Glomerular endothelial cell (primary cell): ENCODE measurements around the gene TGM5. TPM values are rescaled to one million over a fixed set of nuclear protein-coding genes. Genes with fewer than 3 reads are reported as not detected.

Experiments
- DNase-seq: peaks from one replicate; pipeline ENCODE4 v3.0.0-alpha.2; 2011; ENCODE audit warnings: low read depth, low spot score; ENCODE audit errors: extremely low read depth
- total RNA-seq: library from RNA; depleted of rRNA; stranded (reverse); fragments of >200 nt; gene quantifications from 2 replicates; pipeline ENCODE4 v1.2.3, GENCODE V29; 2015

Gene TGM5
- total RNA-seq, 1 donor from 2014 or later, result not detected

- DNase-seq, result no peak
These were observed 46.5 kb downstream of the TGM5 start for GRCh38 chr15:43219929-43220928.

GRCh38 chr15:43218908-43219706, 47.6 kb downstream of the TGM5 start:
- DNase-seq, result no peak

- DNase-seq, result no peak
These were observed 50.8 kb downstream of the TGM5 start for GRCh38 chr15:43215961-43216360.

GRCh38 chr15:43214592-43215295, 52.0 kb downstream of the TGM5 start:
- DNase-seq, result no peak

GRCh38 chr15:43214169-43214568, 52.6 kb downstream of the TGM5 start:
- no peak for DNase-seq

GRCh38 chr15:43213466-43213865, 53.3 kb downstream of the TGM5 start:
- no peak for DNase-seq

- no peak for DNase-seq
These were observed 53.8 kb downstream of the TGM5 start for GRCh38 chr15:43212951-43213350.

- DNase-seq, result no peak
These were observed 54.4 kb downstream of the TGM5 start for GRCh38 chr15:43212299-43212698.

- DNase-seq, result no peak
These were observed 55.4 kb downstream of the TGM5 start for GRCh38 chr15:43211224-43211735.

- no peak for DNase-seq
These were observed 55.9 kb downstream of the TGM5 start for GRCh38 chr15:43210807-43211206.

GRCh38 chr15:43210172-43210745, 56.5 kb downstream of the TGM5 start:
- no peak for DNase-seq

- DNase-seq, result no peak
These were observed 57.5 kb downstream of the TGM5 start for GRCh38 chr15:43209059-43209824.

GRCh38 chr15:43208052-43209002, 58.4 kb downstream of the TGM5 start:
- DNase-seq, result no peak

- DNase-seq, result no peak
These were observed 59.7 kb downstream of the TGM5 start for GRCh38 chr15:43207024-43207423.

- no peak for DNase-seq
These were observed 60.7 kb downstream of the TGM5 start for GRCh38 chr15:43206054-43206453.

- no peak for DNase-seq
These were observed 62.5 kb downstream of the TGM5 start for GRCh38 chr15:43204016-43204901.

- DNase-seq, result no peak
These were observed 66.7 kb downstream of the TGM5 start for GRCh38 chr15:43199945-43200488.
